ENCODE data around the gene TBC1D9B. TPM values are rescaled to one million over a fixed set of nuclear protein-coding genes. Genes with fewer than 3 reads are reported as not detected.

The TBC1D9B gene
- polyA plus RNA-seq, 2 of the 4 experiments (the other 2 are of a cell fraction): 37.2 to 64.7 TPM

GRCh38 chr5:179860301-179860700 lies 47.4 kb downstream of the TBC1D9B start:
- DNase-seq (ENCODE audit: low read depth in 1 of 2, low spot score in 1 of 2): no peak
- ChIA-PET CTCF (interaction anchor here (1.2 to 1.5 kb wide), 5 partner anchors 12 to 97 kb away, joined by 3 to 6 read pairs (median 3); no protein-coding TSS in a partner anchor), POLR2A (no interaction called here)
- no peak overlapping the region for H3K27ac ChIP-seq
- H3K9me3 ChIP-seq: no peaks in the 10 kb centered on the region
- 85% methylated on average over 11 of the region's 11 CpGs for WGBS (ENCODE audit: missing lambda C conversion rate)
- TF ChIP-seq EHMT2 (IDR thresholded peaks at IDR 0.05; ENCODE audit: low read depth) (no peak), CHD2 (IDR thresholded peaks at IDR 0.05; ENCODE audit: low read length, partially characterized antibody) (no peak), MAX (IDR thresholded peaks at IDR 0.05) (no peak), TP53 (CRISPR knock-in tag; IDR thresholded peaks at IDR 0.05) (no peak), HOXA7 (CRISPR knock-in tag; IDR thresholded peaks at IDR 0.05) (no peak), HEYL (CRISPR knock-in tag; IDR thresholded peaks at IDR 0.05) (no peak), POLR2AphosphoS2 (conservative IDR thresholded peaks at IDR 0.05; ENCODE audit: low read length) (no peak), E2F6 (IDR thresholded peaks at IDR 0.05; ENCODE audit: borderline replicate concordance, low read depth) (no peak), PBX3 (IDR thresholded peaks at IDR 0.05) (no peak), USF2 (IDR thresholded peaks at IDR 0.05) (no peak), HES2 (IDR thresholded peaks at IDR 0.05) (no peak), ZFP36 (IDR thresholded peaks at IDR 0.05; ENCODE audit: borderline replicate concordance, partially characterized antibody) (no peak), GATA3 (IDR thresholded peaks at IDR 0.05; ENCODE audit: borderline replicate concordance) (no peak), EHF (CRISPR knock-in tag; IDR thresholded peaks at IDR 0.05) (no peak), SMC3 (IDR thresholded peaks at IDR 0.05) (no peak), BCL3 (IDR thresholded peaks at IDR 0.05) (no peak), RNF2 (IDR thresholded peaks at IDR 0.05; ENCODE audit: borderline replicate concordance, low read depth) (no peak), NFE2L2 (conservative IDR thresholded peaks at IDR 0.05; ENCODE audit: low read length) (no peak), NPAS2 (CRISPR knock-in tag; IDR thresholded peaks at IDR 0.05; ENCODE audit: borderline replicate concordance) (no peak)
- no peak for FAIRE-seq
- no peak for ATAC-seq
- peak overlapping the region; percentile 85; the same call in 1 of the 3 replicates for H3K4me2 ChIP-seq
- H3K4me3 ChIP-seq: no peak overlapping the region
- peaks cover 9% of the 10 kb centered on the region; the same call in 2 of the 3 replicates for H3K4me1 ChIP-seq

GRCh38 chr5:179858586-179859427 lies 48.9 kb downstream of the TBC1D9B start, which contains the start of gene MRNIP:
TSS of gene MRNIP (minus strand) at chr5:179858817. CDS start at chr5:179858796, 21 bp downstream.
- no peak for FAIRE-seq
- peaks cover 9% of the 10 kb centered on the region; the same call in 2 of the 3 replicates for H3K4me1 ChIP-seq
- H3K4me2 ChIP-seq: peak within 1 kb of the TSS; percentile 85
- DNase-seq (ENCODE audit: low read depth in 1 of 2, low spot score in 1 of 2): peak; percentile 86 to 97
- peak; percentile 92 to 98 for ATAC-seq
- ChIA-PET CTCF (interaction anchor here (2.5 kb wide), 1 partner anchor 57 kb away, joined by 10 read pairs; no protein-coding TSS in a partner anchor), POLR2A (interaction anchor here (1.5 kb wide), 1 partner anchor 38 kb away, joined by 4 read pairs; the partner anchor contains the start of gene SQSTM1)
- H3K27ac ChIP-seq: peak within 1 kb of the TSS; percentile 89 to 95
- under 1% methylated on average over 55 of the region's 90 CpGs for WGBS (ENCODE audit: missing lambda C conversion rate)
- H3K4me3 ChIP-seq: peak within 1 kb of the TSS; percentile 75
- H3K9me3 ChIP-seq: no peaks in the 10 kb centered on the region
- peak; percentile 21; the same call in 1 of the 2 replicates for TF ChIP-seq PHF8 (IDR thresholded peaks at IDR 0.05; ENCODE audit: borderline replicate concordance, low read depth)
- TF ChIP-seq ZFP36 (IDR thresholded peaks at IDR 0.05; ENCODE audit: borderline replicate concordance, partially characterized antibody): no peak
- TF ChIP-seq BHLHE40 (IDR thresholded peaks at IDR 0.05; ENCODE audit: low read depth, low read length): no peak
- TF ChIP-seq KDM5A (IDR thresholded peaks at IDR 0.05): no peak
- 0 out of 2 replicates have a peak, but pooled peaks have one; percentile 11 for TF ChIP-seq SREBF2 (IDR thresholded peaks at IDR 0.05)
- TF ChIP-seq HEYL (CRISPR knock-in tag; IDR thresholded peaks at IDR 0.05): no peak
- TF ChIP-seq RFX5 (IDR thresholded peaks at IDR 0.05): no peak
- TF ChIP-seq PBX3 (IDR thresholded peaks at IDR 0.05): no peak
- TF ChIP-seq TFCP2L1 (CRISPR knock-in tag; IDR thresholded peaks at IDR 0.05): 0 out of 2 replicates have a peak, but pooled peaks have one; percentile 34
- no peak for TF ChIP-seq EHMT2 (IDR thresholded peaks at IDR 0.05; ENCODE audit: low read depth)
- TF ChIP-seq CTCF (IDR thresholded peaks at IDR 0.05): no peak
- TF ChIP-seq MAZ (IDR thresholded peaks at IDR 0.05; ENCODE audit: borderline replicate concordance, low read depth, low read length): peak; percentile 54; the same call in 1 of the 2 replicates
- TF ChIP-seq FOSB (CRISPR knock-in tag; IDR thresholded peaks at IDR 0.05): no peak

Data from A549 (cell line).